ENCODE data around the gene ARHGAP9. TPM values are rescaled to one million over a fixed set of nuclear protein-coding genes. Genes with fewer than 3 reads are reported as not detected.

ARHGAP9 gene
- total and polyA plus RNA-seq, 12 donors: 1.3 to 46.4 (median 16.8) TPM

DNA sequence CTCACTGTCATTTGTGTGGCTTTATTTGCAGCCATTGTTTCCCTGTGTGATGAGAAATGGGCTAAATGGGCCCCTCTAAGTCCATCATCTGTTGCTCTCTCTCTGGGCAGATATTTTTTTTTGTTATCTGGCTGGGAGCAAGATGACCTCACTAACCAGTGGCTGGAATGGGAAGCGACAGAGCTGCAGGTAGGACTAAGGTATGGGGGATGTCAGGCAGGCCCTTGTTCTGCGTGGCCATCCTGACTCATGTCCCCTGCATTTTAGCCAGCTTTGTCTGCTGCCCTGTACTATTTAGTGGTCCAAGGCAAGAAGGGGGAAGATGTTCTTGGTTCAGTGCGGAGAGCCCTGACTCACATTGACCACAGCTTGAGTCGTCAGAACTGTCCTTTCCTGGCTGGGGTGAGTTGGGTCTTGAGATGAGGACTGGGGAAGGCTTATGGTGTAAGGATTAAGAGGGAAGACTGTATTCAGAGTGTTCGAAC lies 9.5 kb upstream of the ARHGAP9 start:
- TF ChIP-seq, protein P1, sequence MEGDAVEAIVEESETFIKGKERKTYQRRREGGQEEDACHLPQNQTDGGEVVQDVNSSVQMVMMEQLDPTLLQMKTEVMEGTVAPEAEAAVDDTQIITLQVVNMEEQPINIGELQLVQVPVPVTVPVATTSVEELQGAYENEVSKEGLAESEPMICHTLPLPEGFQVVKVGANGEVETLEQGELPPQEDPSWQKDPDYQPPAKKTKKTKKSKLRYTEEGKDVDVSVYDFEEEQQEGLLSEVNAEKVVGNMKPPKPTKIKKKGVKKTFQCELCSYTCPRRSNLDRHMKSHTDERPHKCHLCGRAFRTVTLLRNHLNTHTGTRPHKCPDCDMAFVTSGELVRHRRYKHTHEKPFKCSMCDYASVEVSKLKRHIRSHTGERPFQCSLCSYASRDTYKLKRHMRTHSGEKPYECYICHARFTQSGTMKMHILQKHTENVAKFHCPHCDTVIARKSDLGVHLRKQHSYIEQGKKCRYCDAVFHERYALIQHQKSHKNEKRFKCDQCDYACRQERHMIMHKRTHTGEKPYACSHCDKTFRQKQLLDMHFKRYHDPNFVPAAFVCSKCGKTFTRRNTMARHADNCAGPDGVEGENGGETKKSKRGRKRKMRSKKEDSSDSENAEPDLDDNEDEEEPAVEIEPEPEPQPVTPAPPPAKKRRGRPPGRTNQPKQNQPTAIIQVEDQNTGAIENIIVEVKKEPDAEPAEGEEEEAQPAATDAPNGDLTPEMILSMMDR (IDR thresholded peaks at IDR 0.05): no peak
- TF ChIP-seq POLR2A (IDR thresholded peaks at IDR 0.05): no peak
- 76 to 88% (median 86%) methylated on average over 5 of the region's 5 CpGs for WGBS, 4 donors
- no peak overlapping the region for H3K27ac ChIP-seq
- intact Hi-C loops (cut with DNase I): no loop called here
- DNase-seq: no peak
- no peak overlapping the region for H3K4me3 ChIP-seq
- no peaks in the 10 kb centered on the region for H3K27me3 ChIP-seq
- peaks cover 0 to 31% of the 10 kb centered on the region in 2 donors for H3K36me3 ChIP-seq (replicated peaks in 1 of 2)
- H3K4me1 ChIP-seq (replicated peaks in 1 of 2): peaks cover 10 to 11% of the 10 kb centered on the region in 2 donors
- H3K9me3 ChIP-seq (replicated peaks in 1 of 3): no peaks in the 10 kb centered on the region

DNA sequence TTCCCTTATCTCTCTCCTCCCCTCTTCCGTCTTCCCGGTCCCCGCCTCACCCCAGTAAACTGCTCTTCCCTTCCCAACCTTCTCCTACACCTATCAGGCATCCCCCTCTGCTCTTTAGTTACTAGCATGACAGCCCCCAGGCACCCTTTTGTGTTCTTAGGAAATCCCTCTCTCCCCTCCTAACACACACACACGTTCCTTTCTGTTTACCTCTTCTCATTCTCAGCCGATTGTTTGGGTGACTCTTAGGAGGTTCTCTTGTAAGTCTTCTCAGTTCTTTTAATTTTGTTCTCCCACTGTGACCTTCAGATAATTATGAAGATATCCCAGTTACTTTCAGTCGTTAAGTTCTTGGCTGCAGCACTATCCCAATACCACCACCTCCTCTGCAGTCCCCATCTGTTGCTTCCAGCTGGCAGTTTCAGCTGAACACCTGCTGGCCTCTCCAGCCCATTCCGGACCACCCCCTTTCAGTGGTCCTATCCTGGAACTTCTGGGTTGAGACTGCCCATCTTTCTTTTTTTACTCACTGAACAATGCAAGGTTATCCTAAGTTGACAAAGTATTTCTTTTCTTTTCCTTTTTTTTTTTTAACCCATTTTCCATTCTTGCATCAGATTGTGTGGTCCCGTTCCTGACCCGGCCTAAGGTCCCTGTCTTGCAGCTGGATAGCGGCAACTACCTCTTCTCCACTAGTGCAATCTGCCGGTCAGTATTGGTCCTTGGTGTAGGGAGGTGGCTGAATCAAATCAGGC lies 8.9 kb upstream of the ARHGAP9 start:
- peak overlapping the region in 3 of 4 donors; percentile 1 to 75 (median 52) for H3K4me3 ChIP-seq
- WGBS, 4 donors: 22 to 27% (median 25%) methylated on average over 11 of the region's 11 CpGs
- no peak for DNase-seq
- H3K36me3 ChIP-seq (replicated peaks in 1 of 2): peaks cover 0 to 28% of the 10 kb centered on the region in 2 donors
- no peak for TF ChIP-seq POLR2A (IDR thresholded peaks at IDR 0.05)
- TF ChIP-seq, protein P1 (IDR thresholded peaks at IDR 0.05): no peak
- H3K9me3 ChIP-seq (replicated peaks in 1 of 3): no peaks in the 10 kb centered on the region
- peak overlapping the region in 3 of 5 donors; percentile 48 to 91 (median 51) for H3K27ac ChIP-seq
- intact Hi-C loops (cut with DNase I): no loop called here
- peaks cover 10 to 11% of the 10 kb centered on the region in 2 donors for H3K4me1 ChIP-seq (replicated peaks in 1 of 2)
- no peaks in the 10 kb centered on the region for H3K27me3 ChIP-seq

DNA sequence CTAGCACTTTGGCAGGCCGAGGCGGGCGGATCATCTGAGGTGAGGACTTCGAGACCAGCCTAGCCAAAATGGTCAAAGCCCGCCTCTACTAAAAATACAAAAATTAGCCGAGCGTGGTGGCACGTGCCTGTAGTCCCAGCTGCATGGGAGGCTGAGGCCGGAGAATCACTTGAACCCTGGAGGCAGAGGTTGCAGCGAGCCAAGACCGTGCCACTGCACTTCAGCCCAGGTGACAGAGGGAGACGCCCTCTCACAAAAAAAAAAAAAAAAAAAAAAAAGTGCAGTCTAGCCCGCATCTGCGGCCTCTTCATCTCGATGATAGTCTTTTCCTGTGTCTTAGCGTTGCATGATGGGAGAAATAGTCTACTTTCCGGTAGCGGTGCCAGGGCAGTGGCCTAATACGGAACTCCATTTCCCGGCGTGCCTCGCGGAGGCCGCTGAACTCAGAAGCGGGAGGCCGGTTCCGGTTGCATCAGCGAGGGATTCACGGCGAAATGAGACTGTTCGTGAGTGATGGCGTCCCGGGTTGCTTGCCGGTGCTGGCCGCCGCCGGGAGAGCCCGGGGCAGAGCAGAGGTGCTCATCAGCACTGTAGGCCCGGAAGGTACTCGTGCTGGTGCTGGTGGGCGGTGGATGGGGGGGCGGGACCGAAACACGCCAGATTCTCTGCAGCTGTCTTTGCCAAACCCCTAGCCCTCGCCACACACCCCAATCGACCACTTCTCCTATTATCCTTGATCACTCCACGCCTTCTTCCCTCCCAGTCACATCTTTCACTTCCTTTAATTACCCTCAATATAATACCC lies 8.1 kb upstream of the ARHGAP9 start, which contains the start of gene MARS1:
Gene MARS1 (plus strand): TSS at position 472 of the 805 bp plus-strand sequence. CDS start 23 bp downstream, at position 495.
- 6 to 9% (median 8%) methylated on average over 42 to 47 of the region's 47 CpGs for WGBS, 4 donors
- intact Hi-C loops (cut with DNase I): no loop called here

More for the DNA sequence above, 8.1 kb upstream of the ARHGAP9 start, which contains the start of gene MARS1:
- peaks cover 10 to 11% of the 10 kb centered on the region in 2 donors for H3K4me1 ChIP-seq (replicated peaks in 1 of 2)
- H3K4me3 ChIP-seq: peak within 1 kb of the TSS in 3 of 4 donors; percentile 1 to 75 (median 52)
- peak within 1 kb of the TSS in 4 of 5 donors; percentile 21 to 91 (median 50) for H3K27ac ChIP-seq
- peak in 1 of 2 donors; percentile 74 for TF ChIP-seq POLR2A (IDR thresholded peaks at IDR 0.05)
- TF ChIP-seq, protein P1 (IDR thresholded peaks at IDR 0.05): peak in 1 of 6 experiments; percentile 18
- DNase-seq: peak; percentile 93 to 98 (median 96)
- peaks cover 0 to 28% of the 10 kb centered on the region in 2 donors for H3K36me3 ChIP-seq (replicated peaks in 1 of 2)
- no peaks in the 10 kb centered on the region for H3K9me3 ChIP-seq (replicated peaks in 1 of 3)
- no peaks in the 10 kb centered on the region for H3K27me3 ChIP-seq
